Measurements from ENCODE around the gene SCD. TPM values are rescaled to one million over a fixed set of nuclear protein-coding genes. Genes with fewer than 3 reads are reported as not detected.
"Not testable (repeated sequence)": the region's sequence is repeated elsewhere in the genome, so short reads cannot be mapped to it uniquely, and the experiment has no call there.

The SCD gene
- 589 TPM for total RNA-seq (ENCODE audit: unreplicated experiment)
- long read RNA-seq, full-length matches to known transcripts, result 11 of 51 reads
- long read RNA-seq, partial matches to known transcripts, result 1 of 51 reads
- long read RNA-seq, other reads (novel, unspliced or antisense), result 39 of 51 reads

DNA sequence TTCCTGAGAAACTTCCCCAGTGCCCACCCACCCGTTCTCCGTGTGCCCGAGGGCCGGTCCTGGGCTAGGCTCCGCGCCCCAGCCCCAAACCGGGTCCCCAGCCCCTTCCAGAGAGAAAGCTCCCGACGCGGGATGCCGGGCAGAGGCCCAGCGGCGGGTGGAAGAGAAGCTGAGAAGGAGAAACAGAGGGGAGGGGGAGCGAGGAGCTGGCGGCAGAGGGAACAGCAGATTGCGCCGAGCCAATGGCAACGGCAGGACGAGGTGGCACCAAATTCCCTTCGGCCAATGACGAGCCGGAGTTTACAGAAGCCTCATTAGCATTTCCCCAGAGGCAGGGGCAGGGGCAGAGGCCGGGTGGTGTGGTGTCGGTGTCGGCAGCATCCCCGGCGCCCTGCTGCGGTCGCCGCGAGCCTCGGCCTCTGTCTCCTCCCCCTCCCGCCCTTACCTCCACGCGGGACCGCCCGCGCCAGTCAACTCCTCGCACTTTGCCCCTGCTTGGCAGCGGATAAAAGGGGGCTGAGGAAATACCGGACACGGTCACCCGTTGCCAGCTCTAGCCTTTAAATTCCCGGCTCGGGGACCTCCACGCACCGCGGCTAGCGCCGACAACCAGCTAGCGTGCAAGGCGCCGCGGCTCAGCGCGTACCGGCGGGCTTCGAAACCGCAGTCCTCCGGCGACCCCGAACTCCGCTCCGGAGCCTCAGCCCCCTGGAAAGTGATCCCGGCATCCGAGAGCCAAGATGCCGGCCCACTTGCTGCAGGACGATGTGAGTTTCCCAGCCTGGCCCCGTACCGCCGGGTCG is at the start of gene SCD:
Gene SCD (plus strand): TSS at position 469 of the 803 bp plus-strand sequence. CDS start 272 bp downstream, at position 741.
- TF ChIP-seq CTCF (IDR thresholded peaks at IDR 0.05; ENCODE audit: partially characterized antibody, unreplicated experiment), result no peak
- Mint-ChIP-seq H3K9me3 (ENCODE audit: unreplicated experiment) (peaks cover 27% of the 10 kb centered on the region), H3K27ac (ENCODE audit: unreplicated experiment) (peak within 1 kb of the TSS; percentile 99), H3K36me3 (ENCODE audit: unreplicated experiment) (peaks cover 10% of the 10 kb centered on the region), H3K4me3 (ENCODE audit: unreplicated experiment) (peak within 1 kb of the TSS; percentile 97), H3K4me1 (ENCODE audit: low read depth, unreplicated experiment) (peaks cover 43% of the 10 kb centered on the region), H3K27me3 (ENCODE audit: unreplicated experiment) (peaks cover 18% of the 10 kb centered on the region)
- peak; percentile 93 for DNase-seq

DNA sequence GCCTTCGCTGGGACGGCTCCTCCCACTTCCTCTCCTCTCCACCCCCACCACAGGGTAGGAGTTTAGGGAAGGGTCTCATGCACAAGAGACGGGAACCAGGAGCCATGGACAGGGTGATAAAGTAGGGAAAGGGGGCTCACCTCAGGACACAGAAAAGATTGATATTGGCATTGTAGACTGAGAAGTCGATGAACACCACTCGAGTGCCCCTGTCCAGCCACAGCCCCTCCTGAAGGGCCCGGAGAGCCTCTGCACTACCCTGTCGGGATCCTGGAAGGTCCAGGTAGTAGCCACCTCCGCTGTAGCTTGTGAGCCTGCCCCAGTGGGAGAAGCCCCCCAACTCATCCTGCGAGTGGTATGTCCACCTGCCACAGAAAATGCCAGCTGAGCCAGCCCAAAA is 49.8 kb upstream of the SCD start:
- Mint-ChIP-seq H3K36me3 (ENCODE audit: unreplicated experiment) (no peaks in the 10 kb centered on the region), H3K27ac (ENCODE audit: unreplicated experiment) (no peak overlapping the region), H3K4me3 (ENCODE audit: unreplicated experiment) (no peak overlapping the region), H3K27me3 (ENCODE audit: unreplicated experiment) (peaks cover 4% of the 10 kb centered on the region), H3K9me3 (ENCODE audit: unreplicated experiment) (peaks cover 8% of the 10 kb centered on the region), H3K4me1 (ENCODE audit: low read depth, unreplicated experiment) (no peaks in the 10 kb centered on the region)
- TF ChIP-seq CTCF (IDR thresholded peaks at IDR 0.05; ENCODE audit: partially characterized antibody, unreplicated experiment), result no peak
- no peak for DNase-seq

DNA sequence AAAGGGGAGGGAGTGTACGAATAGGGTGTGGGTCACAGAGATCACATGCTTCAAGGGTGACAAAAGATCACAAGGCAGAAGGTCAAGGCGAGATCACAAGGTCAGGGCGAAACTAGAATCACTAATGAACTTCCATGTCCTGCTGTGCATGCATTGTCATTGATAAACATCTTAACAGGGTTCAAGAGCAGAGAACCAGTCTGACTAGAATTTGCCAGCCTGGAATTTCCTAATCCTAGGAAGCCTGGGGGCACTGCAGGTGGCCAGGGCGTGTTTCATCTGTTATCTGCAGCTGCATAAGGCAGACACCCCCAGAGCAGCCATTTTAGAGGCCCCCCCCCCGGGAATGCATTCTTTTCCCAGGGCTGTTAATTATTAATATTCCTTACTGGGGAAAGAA is 45.9 kb upstream of the SCD start:
- H3K27ac Mint-ChIP-seq (ENCODE audit: unreplicated experiment); DNase-seq; H3K4me1 Mint-ChIP-seq (ENCODE audit: low read depth, unreplicated experiment); H3K36me3 Mint-ChIP-seq (ENCODE audit: unreplicated experiment); H3K9me3 Mint-ChIP-seq (ENCODE audit: unreplicated experiment); H3K27me3 Mint-ChIP-seq (ENCODE audit: unreplicated experiment); H3K4me3 Mint-ChIP-seq (ENCODE audit: unreplicated experiment): not testable (repeated sequence)

GRCh38 chr10:100303724-100304319 is 43.2 kb upstream of the SCD start:
- no peaks in the 10 kb centered on the region for H3K27me3 Mint-ChIP-seq (ENCODE audit: unreplicated experiment)
- H3K9me3 Mint-ChIP-seq (ENCODE audit: unreplicated experiment), result peaks cover 4% of the 10 kb centered on the region
- H3K4me1 Mint-ChIP-seq (ENCODE audit: low read depth, unreplicated experiment), result no peaks in the 10 kb centered on the region
- no peak overlapping the region for H3K4me3 Mint-ChIP-seq (ENCODE audit: unreplicated experiment)
- no peak for DNase-seq
- no peaks in the 10 kb centered on the region for H3K36me3 Mint-ChIP-seq (ENCODE audit: unreplicated experiment)
- TF ChIP-seq CTCF (IDR thresholded peaks at IDR 0.05; ENCODE audit: partially characterized antibody, unreplicated experiment), result peak; percentile 61
- H3K27ac Mint-ChIP-seq (ENCODE audit: unreplicated experiment), result no peak overlapping the region

GRCh38 chr10:100304414-100304813 is 42.6 kb upstream of the SCD start:
- no peak for DNase-seq
- H3K9me3 Mint-ChIP-seq (ENCODE audit: unreplicated experiment), result peaks cover 4% of the 10 kb centered on the region
- no peaks in the 10 kb centered on the region for H3K27me3 Mint-ChIP-seq (ENCODE audit: unreplicated experiment)
- H3K4me3 Mint-ChIP-seq (ENCODE audit: unreplicated experiment), result no peak overlapping the region
- no peak overlapping the region for H3K27ac Mint-ChIP-seq (ENCODE audit: unreplicated experiment)
- no peak for TF ChIP-seq CTCF (IDR thresholded peaks at IDR 0.05; ENCODE audit: partially characterized antibody, unreplicated experiment)
- no peaks in the 10 kb centered on the region for H3K4me1 Mint-ChIP-seq (ENCODE audit: low read depth, unreplicated experiment)
- H3K36me3 Mint-ChIP-seq (ENCODE audit: unreplicated experiment), result no peaks in the 10 kb centered on the region

Data from glutamatergic neuron (in vitro differentiated cells).